ENCODE data around the gene MCEMP1.
"Not testable (repeated sequence)": the region's sequence is repeated elsewhere in the genome, so short reads cannot be mapped to it uniquely, and the experiment has no call there.

The MCEMP1 gene

DNA sequence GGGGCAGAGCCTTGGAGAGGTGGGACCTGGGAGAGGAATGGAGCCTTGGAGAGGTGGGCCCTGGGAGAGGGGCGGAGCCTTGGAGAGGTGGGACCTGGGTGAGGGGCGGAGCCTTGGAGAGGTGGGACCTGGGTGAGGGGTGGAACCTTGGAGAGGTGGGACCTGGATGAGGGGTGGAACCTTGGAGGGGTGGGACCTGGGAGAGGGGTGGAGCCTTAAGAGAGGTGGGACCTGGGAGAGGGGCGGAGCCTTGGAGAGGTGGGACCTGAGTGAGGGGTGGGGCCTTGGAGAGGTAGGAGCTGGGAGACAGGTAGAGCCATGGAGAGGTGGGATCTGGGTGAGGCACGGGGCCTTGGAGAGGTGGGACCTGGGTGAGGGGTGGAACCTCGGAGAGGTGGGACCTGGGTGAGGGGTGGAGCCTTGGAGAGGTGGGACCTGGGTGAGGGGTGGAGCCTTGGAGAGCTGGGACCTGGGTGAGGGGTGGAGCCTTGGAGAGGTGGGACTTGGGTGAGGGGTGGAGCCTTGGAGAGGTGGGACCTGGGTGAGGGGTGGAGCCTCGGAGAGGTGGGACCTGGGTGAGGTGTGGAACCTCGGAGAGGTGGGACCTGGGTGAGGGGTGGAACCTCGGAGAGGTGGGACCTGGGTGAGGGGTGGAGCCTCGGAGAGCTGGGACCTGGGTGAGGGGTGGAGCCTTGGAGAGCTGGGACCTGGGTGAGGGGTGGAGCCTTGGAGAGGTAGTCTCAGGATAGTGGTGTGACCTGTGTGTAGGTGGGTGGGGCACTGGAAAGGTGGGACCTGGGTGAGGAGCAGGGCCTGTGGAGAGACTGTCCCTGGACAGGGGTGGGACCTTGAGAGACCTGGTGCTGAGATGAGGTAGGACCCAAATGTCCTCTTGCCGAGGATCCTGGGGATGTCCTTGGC lies 33.0 kb upstream of the MCEMP1 start:
- not testable (repeated sequence) for DNase-seq

DNA sequence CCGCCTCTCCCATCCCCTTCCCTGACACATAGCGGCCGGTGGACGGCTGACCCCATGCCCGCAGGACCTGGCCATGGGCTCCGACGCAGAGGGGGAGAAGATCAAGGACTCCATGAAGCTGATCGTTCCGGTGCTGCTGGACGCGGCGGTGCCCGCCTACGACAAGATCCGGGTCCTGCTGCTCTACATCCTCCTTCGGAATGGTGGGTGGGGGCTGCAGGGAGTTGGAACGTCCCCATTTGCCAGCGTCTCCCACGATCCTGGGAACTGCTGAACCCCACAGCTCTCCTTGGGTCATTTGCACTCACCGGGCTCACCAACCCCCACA lies 32.4 kb upstream of the MCEMP1 start:
- DNase-seq, result no peak

DNA sequence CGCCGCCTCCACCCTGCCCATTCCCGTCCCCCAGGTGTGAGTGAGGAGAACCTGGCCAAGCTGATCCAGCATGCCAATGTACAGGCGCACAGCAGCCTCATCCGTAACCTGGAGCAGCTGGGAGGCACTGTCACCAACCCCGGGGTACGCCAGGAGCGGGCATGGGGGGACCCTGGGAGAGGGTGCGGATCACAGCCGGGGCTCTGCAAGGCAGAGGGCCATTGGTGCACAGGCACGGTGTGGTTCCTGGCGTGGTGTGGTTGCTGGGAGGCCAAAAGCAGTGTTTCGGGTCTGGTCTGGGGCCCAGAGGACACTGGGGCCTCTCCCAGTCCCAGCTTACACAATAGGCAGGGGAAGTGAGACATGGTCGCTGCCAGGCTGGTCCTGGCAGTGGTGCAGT lies 31.7 kb upstream of the MCEMP1 start:
- DNase-seq, result no peak

GRCh38 chr19:7645656-7646425 lies 31.0 kb upstream of the MCEMP1 start:
- no peak for DNase-seq

- no peak for DNase-seq
Observed at GRCh38 chr19:7646426-7646700, 30.5 kb upstream of the MCEMP1 start.

GRCh38 chr19:7647156-7647555 lies 29.7 kb upstream of the MCEMP1 start:
- DNase-seq, result no peak

GRCh38 chr19:7648265-7649014 lies 28.4 kb upstream of the MCEMP1 start:
- DNase-seq, result no peak

DNA sequence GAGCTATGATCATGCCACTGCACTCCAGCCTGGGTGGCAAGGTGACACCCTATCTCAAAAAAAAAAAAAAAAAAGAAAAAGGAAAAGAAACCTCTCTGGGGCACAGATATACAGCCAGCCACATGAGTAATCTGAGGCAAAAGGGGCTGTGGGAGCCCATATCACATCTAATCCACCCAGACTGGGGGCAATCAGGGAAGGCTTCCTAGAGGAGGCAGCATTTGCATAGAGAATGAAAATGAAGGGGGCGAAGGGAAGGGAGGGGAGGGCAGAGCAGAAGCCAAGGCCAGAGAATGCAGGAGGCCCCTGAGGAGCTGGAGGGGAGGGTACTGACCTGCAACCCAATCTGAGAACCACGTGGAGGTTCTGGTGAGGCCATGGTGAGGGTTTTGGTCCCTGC lies 26.7 kb upstream of the MCEMP1 start:
- DNase-seq, result no peak

DNA sequence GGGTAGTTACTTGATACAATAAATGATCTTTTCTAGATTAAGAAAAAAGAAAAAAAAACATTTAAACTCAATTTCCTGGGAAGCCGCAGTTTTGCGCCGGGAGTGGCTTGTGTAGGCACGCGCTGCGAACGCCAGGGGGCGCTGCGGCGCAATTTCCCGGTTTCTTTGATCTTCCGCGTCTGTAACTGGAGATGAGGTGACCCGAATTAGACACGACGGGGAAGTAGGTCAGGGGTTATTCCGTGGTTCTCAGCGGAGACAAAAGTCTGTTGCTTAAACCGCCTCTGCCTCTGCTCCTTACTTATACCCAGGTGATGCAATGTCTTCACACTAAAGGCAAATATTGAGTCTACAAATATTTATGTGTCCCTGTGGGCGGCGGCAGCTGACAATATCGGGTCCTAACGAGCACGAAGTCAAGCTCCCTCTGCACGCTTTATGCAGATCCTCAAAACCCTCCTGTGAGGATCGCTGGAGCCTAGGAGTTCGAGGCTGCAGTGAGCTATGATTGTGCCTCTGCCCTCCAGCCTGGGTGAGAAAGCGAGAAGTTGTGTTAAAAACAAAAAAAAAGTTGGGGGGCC lies 24.7 kb upstream of the MCEMP1 start:
- DNase-seq, result peak; percentile 55

DNA sequence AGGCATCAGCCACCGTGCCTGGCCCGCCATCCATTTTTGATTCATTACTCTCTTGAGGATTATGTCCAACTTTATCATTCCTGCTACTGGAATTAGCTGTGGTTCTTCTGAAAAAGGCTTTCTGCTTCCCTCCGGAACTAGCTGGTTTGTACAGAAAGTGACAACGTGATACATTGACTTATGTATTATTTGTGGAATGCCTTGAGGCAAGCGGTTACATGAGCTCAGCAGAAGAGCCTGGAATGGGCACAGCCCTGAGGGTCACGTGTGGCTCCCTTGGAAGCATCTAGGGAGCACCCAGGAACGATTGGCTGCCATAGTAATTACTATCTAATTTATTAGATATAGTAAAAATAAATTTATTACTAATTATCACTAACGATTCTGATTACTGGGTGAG lies 22.5 kb upstream of the MCEMP1 start:
- no peak for DNase-seq

GRCh38 chr19:7655581-7655980 lies 21.3 kb upstream of the MCEMP1 start:
- no peak for DNase-seq

DNA sequence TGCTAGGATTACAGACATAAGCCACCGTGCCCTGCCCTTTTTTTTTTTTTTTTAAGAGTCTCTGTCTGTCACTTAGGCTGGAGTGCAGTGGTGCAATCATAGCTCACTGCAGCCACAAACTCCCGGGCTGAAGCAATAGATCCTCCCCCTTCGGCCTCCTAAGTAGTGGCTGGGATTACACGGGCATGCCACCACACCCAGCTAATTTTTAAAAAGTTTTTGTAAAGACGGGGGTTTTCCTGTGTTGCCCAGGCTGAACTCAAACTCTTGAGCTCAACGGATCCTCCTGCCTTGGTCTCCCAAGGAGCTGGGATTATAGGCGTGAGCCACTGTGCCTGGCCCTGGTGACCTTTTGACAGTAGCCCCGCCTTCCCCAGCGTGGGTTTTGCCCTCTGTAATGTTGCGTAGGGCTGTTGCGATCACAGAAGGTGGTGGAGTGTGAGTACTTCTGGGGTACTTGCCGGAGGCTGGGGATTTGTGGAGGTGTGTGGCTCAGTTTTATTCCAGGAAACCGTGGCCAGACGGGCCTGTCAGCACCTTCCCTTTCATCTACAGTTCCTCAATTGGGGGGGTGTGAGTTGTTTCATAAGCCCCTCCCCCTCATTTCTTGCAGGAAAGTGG lies 19.6 kb upstream of the MCEMP1 start:
- no peak for DNase-seq

GRCh38 chr19:7658219-7658686 lies 18.6 kb upstream of the MCEMP1 start:
- no peak for DNase-seq

- no peak for DNase-seq
Observed at GRCh38 chr19:7661744-7662538, 14.9 kb upstream of the MCEMP1 start.

DNA sequence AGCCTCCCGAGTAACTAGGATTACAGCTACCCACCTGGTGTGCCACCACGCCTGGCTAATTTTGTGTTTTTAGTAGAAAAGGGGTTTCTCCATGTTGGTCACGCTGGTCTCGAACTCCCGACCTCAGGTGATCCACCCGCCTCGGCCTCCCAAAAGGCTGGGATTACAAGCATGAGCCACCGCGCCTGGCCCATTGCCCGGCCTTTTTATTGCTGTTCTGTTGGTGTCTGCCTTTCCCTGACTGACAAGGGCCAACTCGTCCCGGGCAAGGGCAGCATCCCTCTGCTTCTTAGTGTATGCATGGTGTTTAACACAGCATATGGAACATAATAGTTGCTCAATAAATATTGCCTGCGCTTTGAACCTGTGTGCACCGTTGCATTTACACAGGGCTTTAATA lies 14.2 kb upstream of the MCEMP1 start:
- DNase-seq, result no peak

GRCh38 chr19:7663706-7664105 lies 13.2 kb upstream of the MCEMP1 start:
- no peak for DNase-seq

DNA sequence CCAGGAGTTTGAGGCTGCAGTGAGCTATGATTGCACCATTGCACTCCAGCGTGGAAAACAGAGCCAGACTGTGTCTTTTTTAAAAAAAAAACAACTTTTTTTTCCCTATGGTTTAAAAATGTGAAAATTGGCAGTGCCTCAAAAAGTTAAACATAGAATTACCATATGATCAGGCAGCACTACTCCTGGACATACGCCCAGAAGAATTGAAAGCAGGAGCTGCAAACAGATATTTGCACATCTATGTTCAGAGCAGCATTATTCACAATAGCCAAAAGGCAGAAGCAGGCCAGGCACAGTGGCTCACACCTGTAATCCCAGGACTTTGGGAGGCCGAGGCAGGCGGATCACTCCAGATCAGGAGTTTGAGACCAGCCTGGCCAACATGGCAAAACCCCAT lies 11.8 kb upstream of the MCEMP1 start:
- no peak for DNase-seq

GRCh38 chr19:7668842-7669241 lies 8.0 kb upstream of the MCEMP1 start, which contains the start of gene RETN:
Gene RETN, plus strand, starts transcription at chr19:7669049. Its CDS starts 278 bp downstream, at chr19:7669327.
- no peak for DNase-seq

GRCh38 chr19:7669641-7670040 lies 7.2 kb upstream of the MCEMP1 start:
- no peak for DNase-seq

GRCh38 chr19:7670150-7670783 lies 6.6 kb upstream of the MCEMP1 start:
- DNase-seq, result no peak

GRCh38 chr19:7670790-7671189 lies 6.1 kb upstream of the MCEMP1 start:
- no peak for DNase-seq
